ENCODE results near the gene LETM1. TPM values are rescaled to one million over a fixed set of nuclear protein-coding genes. Genes with fewer than 3 reads are reported as not detected.

LETM1 gene
- polyA plus RNA-seq, 1 donor (not counting 4 experiments of a cell fraction or from before 2014, with no cell fraction given), result 25.6 TPM

- no peak overlapping the region for H3K4me3 ChIP-seq (ENCODE audit: control insufficient read depth in 2 of 3, extremely low read depth in 1 of 3, insufficient read depth in 2 of 3, low read depth in 1 of 3, low read length in 3 of 3)
- no peaks in the 10 kb centered on the region for H3K4me1 ChIP-seq (ENCODE audit: control insufficient read depth, extremely low read depth, insufficient read depth, low read length)
- H3K9me1 ChIP-seq (ENCODE audit: control insufficient read depth, extremely low read depth, insufficient read depth, low read length), result no peaks in the 10 kb centered on the region
- H3K27me3 ChIP-seq (ENCODE audit: control insufficient read depth, extremely low read depth, insufficient read depth, low read length), result no peaks in the 10 kb centered on the region
- no peak for TF ChIP-seq EZH2 (IDR thresholded peaks at IDR 0.05; ENCODE audit: low read length)
- TF ChIP-seq, protein P1, sequence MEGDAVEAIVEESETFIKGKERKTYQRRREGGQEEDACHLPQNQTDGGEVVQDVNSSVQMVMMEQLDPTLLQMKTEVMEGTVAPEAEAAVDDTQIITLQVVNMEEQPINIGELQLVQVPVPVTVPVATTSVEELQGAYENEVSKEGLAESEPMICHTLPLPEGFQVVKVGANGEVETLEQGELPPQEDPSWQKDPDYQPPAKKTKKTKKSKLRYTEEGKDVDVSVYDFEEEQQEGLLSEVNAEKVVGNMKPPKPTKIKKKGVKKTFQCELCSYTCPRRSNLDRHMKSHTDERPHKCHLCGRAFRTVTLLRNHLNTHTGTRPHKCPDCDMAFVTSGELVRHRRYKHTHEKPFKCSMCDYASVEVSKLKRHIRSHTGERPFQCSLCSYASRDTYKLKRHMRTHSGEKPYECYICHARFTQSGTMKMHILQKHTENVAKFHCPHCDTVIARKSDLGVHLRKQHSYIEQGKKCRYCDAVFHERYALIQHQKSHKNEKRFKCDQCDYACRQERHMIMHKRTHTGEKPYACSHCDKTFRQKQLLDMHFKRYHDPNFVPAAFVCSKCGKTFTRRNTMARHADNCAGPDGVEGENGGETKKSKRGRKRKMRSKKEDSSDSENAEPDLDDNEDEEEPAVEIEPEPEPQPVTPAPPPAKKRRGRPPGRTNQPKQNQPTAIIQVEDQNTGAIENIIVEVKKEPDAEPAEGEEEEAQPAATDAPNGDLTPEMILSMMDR (optimal IDR thresholded peaks at IDR 0.05 in 1 of 3, IDR thresholded peaks at IDR 0.05 in 1 of 3, conservative IDR thresholded peaks at IDR 0.05 in 1 of 3; ENCODE audit: extremely low read depth in 1 of 3, insufficient read depth in 2 of 3, low read length in 3 of 3), result no peak
- H3K79me2 ChIP-seq (ENCODE audit: control insufficient read depth, insufficient read depth, low read length), result peaks cover 2% of the 10 kb centered on the region
- DNase-seq (ENCODE audit: low read depth, low spot score) (no peak), FAIRE-seq (no peak)
- H4K20me1 ChIP-seq (ENCODE audit: control insufficient read depth, extremely low read depth, insufficient read depth, low read length), result no peaks in the 10 kb centered on the region
- peaks cover 38 to 39% of the 10 kb centered on the region in 2 experiments for H3K36me3 ChIP-seq (ENCODE audit: control insufficient read depth in 2 of 2, extremely low read depth in 1 of 2, insufficient read depth in 2 of 2, low read length in 2 of 2)
- no peak overlapping the region for H3K4me2 ChIP-seq (ENCODE audit: control insufficient read depth, extremely low read depth, insufficient read depth, low read depth, low read length)
- no peaks in the 10 kb centered on the region for H3K9me3 ChIP-seq (ENCODE audit: control insufficient read depth, low read depth, low read length)
- no peak overlapping the region for H3K27ac ChIP-seq (ENCODE audit: control insufficient read depth, insufficient read depth, low read length)
- dilution Hi-C loops (cut with MboI; ENCODE audit: extremely low pct_ligation_motif_present, low sequenced_read_pairs), result no loop called here
- no peak overlapping the region for H3K9ac ChIP-seq (ENCODE audit: control insufficient read depth, extremely low read depth, insufficient read depth, low read length)
- no peak overlapping the region for H2AFZ ChIP-seq (ENCODE audit: control insufficient read depth, low read length)
Observed at GRCh38 chr4:1824746-1825145, 31.2 kb downstream of the LETM1 start.

GRCh38 chr4:1823545-1823932 lies 32.4 kb downstream of the LETM1 start:
- TF ChIP-seq EZH2 (IDR thresholded peaks at IDR 0.05; ENCODE audit: low read length), result no peak
- TF ChIP-seq, protein P1 (optimal IDR thresholded peaks at IDR 0.05 in 1 of 3, IDR thresholded peaks at IDR 0.05 in 1 of 3, conservative IDR thresholded peaks at IDR 0.05 in 1 of 3; ENCODE audit: extremely low read depth in 1 of 3, insufficient read depth in 2 of 3, low read length in 3 of 3), result no peak
- peaks cover 46 to 48% of the 10 kb centered on the region in 2 experiments for H3K36me3 ChIP-seq (ENCODE audit: control insufficient read depth in 2 of 2, extremely low read depth in 1 of 2, insufficient read depth in 2 of 2, low read length in 2 of 2)
- H3K9me1 ChIP-seq (ENCODE audit: control insufficient read depth, extremely low read depth, insufficient read depth, low read length), result no peaks in the 10 kb centered on the region
- peaks cover 2% of the 10 kb centered on the region for H3K79me2 ChIP-seq (ENCODE audit: control insufficient read depth, insufficient read depth, low read length)
- DNase-seq (ENCODE audit: low read depth, low spot score) (no peak), FAIRE-seq (no peak)
- no peak overlapping the region for H3K27ac ChIP-seq (ENCODE audit: control insufficient read depth, insufficient read depth, low read length)
- H4K20me1 ChIP-seq (ENCODE audit: control insufficient read depth, extremely low read depth, insufficient read depth, low read length), result no peaks in the 10 kb centered on the region
- no peaks in the 10 kb centered on the region for H3K4me1 ChIP-seq (ENCODE audit: control insufficient read depth, extremely low read depth, insufficient read depth, low read length)
- no peak overlapping the region for H2AFZ ChIP-seq (ENCODE audit: control insufficient read depth, low read length)
- H3K4me3 ChIP-seq (ENCODE audit: control insufficient read depth in 2 of 3, extremely low read depth in 1 of 3, insufficient read depth in 2 of 3, low read depth in 1 of 3, low read length in 3 of 3), result no peak overlapping the region
- no peak overlapping the region for H3K9ac ChIP-seq (ENCODE audit: control insufficient read depth, extremely low read depth, insufficient read depth, low read length)
- dilution Hi-C loops (cut with MboI; ENCODE audit: extremely low pct_ligation_motif_present, low sequenced_read_pairs), result no loop called here
- no peaks in the 10 kb centered on the region for H3K27me3 ChIP-seq (ENCODE audit: control insufficient read depth, extremely low read depth, insufficient read depth, low read length)
- no peaks in the 10 kb centered on the region for H3K9me3 ChIP-seq (ENCODE audit: control insufficient read depth, low read depth, low read length)
- H3K4me2 ChIP-seq (ENCODE audit: control insufficient read depth, extremely low read depth, insufficient read depth, low read depth, low read length), result no peak overlapping the region

Data from keratinocyte (primary cell).